GM21528 (cell line): ENCODE data around the gene KIF25.
"Not testable (repeated sequence)": the region's sequence is repeated elsewhere in the genome, so short reads cannot be mapped to it uniquely, and the experiment has no call there.

Experiments
- ATAC-seq: cut with Tn5 transposase; IDR thresholded peaks from one replicate; pipeline ENCODE4 v1.9.1; 2021; ENCODE audit warnings: mild to moderate bottlenecking, moderate library complexity; ENCODE audit not compliant: unreplicated experiment, low FRiP score

The KIF25 gene

DNA sequence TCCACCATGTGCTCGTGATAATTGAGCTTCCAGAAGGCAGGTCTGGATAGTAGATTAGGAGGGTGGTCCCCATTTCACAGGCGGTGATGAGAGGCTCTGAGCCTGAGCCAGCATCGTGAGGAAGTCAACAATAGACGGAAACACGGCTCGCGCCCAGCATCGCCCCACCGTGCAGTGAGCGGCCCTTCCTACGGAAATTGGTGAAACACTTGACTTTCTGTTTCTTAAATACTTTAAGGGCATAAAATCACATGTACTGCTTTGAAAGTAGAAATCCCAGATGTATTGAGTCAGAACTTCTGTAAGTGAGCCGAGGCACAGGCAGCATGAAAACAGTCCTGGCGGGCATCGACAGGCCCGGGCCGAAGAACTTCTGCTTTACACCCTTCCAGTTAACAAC lies 4.3 kb upstream of the KIF25 start:
- ATAC-seq = no peak

DNA sequence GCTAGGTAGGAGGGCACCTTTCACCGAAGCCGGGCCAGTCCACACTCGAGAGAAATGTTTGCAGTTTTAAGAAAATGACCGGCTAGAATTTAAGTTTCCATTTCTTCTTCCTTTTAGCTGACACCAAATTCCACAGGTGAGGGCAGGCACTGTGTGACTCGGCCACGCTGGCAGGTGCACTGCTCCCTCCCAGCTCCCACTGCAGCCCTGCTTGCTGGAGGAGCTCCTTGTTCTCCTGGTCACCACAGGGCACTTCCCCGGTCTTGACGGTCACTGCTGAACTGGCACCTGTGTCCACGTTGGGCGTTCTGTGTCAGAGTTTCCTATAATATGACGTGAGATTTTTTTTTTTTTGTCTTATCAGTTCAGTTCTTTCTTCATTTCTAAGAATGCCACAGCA lies 3.6 kb upstream of the KIF25 start:
- no peak for ATAC-seq

DNA sequence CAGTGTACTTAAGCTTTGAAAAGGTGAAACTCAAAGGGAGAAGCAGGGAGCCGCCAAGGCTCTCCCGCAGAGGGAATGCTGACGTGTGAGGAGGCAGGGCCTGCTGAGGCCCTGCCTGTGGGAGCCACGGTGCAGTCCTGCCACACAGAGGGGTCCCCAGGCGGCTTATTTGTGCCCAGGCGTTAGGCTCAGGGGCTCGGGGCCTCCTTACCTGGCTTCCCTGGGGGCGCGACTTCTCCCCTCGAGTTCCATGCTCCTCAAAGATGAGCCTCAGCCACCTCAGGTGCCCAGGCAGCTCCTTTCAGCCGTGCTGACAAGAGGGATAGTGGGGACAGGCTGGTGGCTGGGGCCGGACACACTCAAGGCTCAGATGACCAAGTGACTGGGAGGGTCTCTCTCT lies 2.2 kb upstream of the KIF25 start:
- ATAC-seq = no peak

DNA sequence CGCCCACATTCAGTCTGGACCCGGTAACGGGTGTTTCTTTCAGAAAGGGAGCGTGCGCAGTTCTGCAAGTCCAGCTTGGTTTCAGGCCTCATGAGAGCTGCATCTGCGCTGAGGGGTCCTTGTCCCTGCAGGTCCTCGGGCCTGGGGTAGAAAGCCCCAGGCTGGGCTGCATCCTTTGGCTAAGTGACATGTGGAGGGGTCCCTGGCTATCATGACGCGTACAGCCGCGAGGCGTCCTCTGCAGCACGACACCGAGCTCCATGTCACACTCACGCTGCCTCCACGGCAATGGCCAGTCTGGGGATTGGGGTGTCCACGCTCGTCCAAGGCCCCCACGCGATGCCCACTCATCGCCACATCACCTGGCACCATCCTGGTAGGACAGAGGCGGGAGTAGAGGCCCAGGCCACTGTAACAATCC lies 1.7 kb upstream of the KIF25 start:
- no peak for ATAC-seq

DNA sequence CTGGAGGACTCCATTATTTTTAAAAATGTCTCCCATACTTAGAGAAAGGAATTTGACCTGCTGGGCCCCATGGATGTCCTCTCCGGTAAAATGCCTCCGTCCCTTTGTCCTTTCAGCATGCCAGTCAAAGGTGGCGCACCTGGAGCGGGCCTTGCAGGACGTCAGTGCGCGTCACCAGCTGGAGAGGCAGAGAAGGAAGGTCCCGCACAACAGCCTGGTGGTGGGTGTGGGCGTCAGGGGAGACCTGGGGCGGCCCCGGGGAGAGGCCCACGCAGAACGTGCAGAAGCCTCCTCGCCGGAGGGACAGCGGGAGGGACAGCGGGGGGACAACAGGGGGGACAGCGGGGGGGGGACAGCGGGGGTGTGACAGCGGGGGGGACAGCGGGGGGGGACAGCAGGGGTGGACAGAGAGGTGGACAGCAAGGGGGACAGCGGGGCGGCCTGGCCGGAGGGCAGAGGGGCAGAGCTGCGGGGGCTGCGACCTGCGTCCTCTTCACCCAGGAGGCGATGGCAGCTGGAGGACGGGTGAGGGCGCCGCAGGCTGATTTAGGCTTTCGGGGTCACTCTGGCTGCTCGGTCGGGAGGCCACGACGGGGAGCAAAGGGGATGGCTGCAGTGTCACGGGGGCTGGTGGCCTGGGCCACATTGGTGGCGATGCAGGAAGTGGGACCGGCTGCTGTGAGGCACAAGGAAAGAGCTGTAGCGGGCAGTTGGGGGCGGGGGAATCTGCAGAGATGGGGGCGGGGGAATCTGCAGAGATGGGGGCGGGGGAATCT lies 859 bp upstream of the KIF25 start:
- no peak for ATAC-seq

DNA sequence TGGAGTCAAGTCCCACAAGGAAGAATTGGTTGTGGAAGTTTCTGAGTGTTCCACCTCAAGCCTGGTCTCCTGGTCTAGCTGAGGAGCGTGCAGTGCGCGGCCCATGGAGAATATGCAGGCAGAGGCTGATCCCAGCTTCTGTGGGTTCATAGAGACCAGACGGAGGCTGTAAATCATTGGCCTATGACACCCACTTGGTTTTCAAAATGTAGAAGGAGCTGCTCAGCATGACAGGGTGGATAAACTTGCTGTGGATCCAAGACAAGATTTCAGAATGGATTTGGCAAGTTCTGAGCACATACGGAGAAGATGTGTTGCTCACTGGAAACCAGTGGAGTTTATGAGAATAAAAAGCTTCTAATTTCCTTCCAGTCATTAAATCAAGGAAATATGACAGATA lies 744 bp downstream of the KIF25 start:
- no peak for ATAC-seq

DNA sequence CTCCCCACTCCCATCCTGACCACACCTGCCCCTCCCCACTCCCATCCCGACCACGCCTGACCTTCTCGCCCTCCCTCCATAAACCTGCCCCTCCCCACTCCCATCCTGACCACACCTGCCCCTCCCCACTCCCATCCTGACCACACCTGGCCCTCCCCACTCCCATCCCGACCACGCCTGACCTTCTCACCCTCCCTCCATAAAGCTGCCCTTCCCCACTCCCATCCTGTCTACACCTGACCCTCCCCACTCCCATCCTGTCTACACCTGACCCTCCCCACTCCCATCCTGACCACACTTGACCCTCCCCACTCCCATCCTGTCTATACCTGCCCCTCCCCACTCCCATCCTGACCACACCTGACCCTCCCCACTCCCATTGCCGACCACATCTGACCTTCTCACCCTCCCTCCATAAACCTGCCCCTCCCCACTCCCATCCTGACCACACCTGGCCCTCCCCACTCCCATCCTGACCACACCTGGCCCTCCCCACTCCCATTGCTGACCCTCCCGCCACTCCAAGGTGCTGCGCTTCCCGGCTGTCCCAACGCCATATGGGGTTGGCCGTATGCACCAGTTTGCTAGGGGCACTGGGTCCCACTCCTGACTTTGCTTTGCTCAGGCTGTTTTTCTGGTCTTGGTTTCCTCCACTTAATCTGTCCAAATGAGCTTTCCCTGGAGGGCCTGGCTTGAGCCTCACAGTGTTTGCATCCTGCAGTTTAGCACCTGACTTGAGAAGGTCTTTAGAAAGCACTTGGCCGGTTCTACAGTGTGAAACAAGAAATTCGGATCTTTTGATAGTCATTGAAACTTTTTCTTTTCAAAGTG lies 2.9 kb downstream of the KIF25 start:
- no peak for ATAC-seq

GRCh38 chr6:168001029-168001332 lies 3.5 kb downstream of the KIF25 start:
- no peak for ATAC-seq

GRCh38 chr6:168001514-168001913 lies 4.0 kb downstream of the KIF25 start:
- ATAC-seq = not testable (repeated sequence)

- ATAC-seq = no peak
These were observed 5.3 kb downstream of the KIF25 start for GRCh38 chr6:168002804-168003203.

- no peak for ATAC-seq
These were observed 6.6 kb downstream of the KIF25 start for GRCh38 chr6:168004023-168004422.

GRCh38 chr6:168004945-168005344 lies 7.5 kb downstream of the KIF25 start:
- no peak for ATAC-seq

- ATAC-seq = no peak
These were observed 8.3 kb downstream of the KIF25 start for GRCh38 chr6:168005796-168006195.

DNA sequence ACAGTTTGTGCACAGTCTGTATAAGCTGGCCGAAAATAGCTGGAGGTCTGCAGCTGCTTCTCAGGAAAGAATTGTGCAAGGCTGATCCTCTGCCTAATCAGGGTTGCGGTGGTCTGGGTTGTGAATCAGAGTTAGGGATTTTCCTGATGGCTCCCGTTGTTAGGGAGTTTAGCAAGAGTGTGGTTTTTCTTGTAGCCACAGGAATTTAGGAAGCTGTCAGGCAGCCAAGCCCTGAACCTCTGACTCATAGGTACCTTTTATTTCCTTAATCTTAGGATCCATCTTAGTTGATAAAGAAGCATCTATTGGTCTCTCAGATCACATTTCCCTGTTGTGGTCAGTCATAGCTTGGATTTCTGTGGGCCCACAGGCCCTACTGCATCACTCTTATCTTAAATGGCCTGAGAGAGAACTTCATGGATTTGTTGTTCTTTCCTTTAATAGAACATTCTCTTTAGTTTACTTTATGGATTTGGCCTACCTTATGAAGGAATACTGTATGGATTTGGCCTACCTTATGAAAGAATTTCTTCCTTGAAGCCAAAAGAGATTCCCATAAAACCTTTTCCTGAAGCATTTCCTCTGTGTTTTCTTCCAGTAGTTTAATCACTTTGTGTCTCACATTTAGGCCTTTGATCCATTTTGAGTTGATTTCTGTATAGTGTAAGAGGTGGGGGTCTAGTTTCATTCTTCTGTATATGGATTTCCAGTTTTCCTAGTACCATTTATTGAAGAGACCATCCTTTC lies 10.3 kb downstream of the KIF25 start:
- ATAC-seq = no peak

DNA sequence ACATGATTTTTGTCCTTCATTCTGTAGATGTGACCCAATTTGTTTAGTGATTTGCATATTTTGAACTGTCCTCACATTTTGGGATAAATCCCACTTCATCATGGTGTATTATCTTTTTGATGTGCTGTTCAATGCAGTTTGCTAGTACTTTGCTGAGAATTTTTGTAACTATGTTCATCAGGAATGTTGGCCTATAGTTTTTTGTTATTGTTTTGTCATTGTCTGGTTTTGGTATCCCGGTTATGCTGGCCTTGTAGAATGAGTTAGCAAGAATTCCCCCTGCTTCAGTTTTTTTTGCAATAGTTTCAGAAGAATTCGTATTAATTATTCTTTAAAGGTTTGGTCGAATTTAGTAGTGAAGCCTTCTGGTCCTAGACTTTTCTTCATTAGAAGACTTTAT lies 11.9 kb downstream of the KIF25 start:
- no peak for ATAC-seq

DNA sequence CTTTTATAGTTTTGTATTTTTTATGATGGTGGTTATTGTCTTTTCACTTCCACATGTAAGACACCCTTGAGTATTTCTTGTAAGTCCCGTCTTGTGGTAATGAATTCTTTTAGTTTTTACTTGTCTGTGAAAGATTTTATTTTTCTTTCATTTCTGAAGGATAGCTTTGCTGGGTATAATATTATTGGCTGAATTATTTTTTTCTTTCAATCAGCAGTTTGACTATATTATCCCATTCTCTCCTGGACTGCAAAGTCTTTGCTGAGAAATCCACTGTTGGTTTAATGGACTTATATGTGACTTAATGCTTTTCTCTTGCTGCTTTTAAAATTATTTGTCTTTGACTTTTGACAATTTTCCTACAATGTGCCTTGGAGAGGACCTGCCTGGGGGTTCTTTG lies 13.8 kb downstream of the KIF25 start:
- no peak for ATAC-seq

GRCh38 chr6:168012431-168013249 lies 15.2 kb downstream of the KIF25 start:
- no peak for ATAC-seq

- no peak for ATAC-seq
These were observed 15.9 kb downstream of the KIF25 start for GRCh38 chr6:168013250-168013915.

GRCh38 chr6:168014428-168014827 lies 17.0 kb downstream of the KIF25 start:
- no peak for ATAC-seq

DNA sequence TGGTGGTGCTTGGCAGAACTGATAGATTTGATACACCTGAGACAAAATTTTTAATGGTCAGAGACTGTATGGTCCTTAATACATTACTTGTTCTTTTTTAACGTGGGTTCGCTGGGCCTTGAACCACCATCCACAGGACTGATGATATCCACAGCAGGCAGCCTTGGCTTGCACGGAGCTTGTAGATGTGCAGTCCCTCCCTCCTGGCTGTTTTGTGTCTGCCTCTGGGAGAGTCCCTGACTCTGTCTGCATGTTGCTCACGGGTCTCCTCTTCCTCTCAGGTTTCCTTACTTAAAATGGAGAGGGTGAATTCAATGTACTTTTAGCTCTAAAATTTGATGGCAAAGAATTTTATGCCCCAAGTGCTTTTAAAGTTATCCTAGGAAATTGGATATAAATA lies 17.5 kb downstream of the KIF25 start:
- no peak for ATAC-seq
